Measurements from ENCODE around the gene RSRC1.

- TF ChIP-seq CTCF (IDR thresholded peaks at IDR 0.05) (no peak), POLR2A (IDR thresholded peaks at IDR 0.05) (no peak)
Measured at GRCh38 chr3:158100681-158101080, 9.2 kb upstream of the RSRC1 start.
